Keratinocyte (primary cell): ENCODE measurements around the gene EIF1AX. TPM values are rescaled to one million over a fixed set of nuclear protein-coding genes. Genes with fewer than 3 reads are reported as not detected.

Experiments
- DNase-seq: peaks from one replicate; pipeline ENCODE4 v3.0.0-alpha.2; 2011; ENCODE audit warnings: low read depth, missing footprints, low spot score
- FAIRE-seq: peaks from 2 replicates; lab custom pipeline; 2011; peaks lifted over from hg19 to GRCh38; lab: Jason Lieb, UNC
- H2AFZ ChIP-seq: 2 replicates; pipeline ENCODE4 v1.6.0; 2012; ENCODE audit warnings: low read length, control low read depth, inconsistent platforms; ENCODE audit not compliant: control insufficient read depth
- H3K27ac ChIP-seq: 2 replicates; pipeline ENCODE4 v1.5.1; 2011; ENCODE audit warnings: low read length; ENCODE audit not compliant: control insufficient read depth, insufficient read depth
- H3K27me3 ChIP-seq: 3 replicates; pipeline ENCODE4 v1.6.0; 2011; ENCODE audit warnings: low read length; ENCODE audit not compliant: control insufficient read depth, insufficient read depth; ENCODE audit errors: extremely low read depth
- H3K36me3 ChIP-seq, 2 experiments: 2 replicates in 1 of 2; 3 replicates in 1 of 2; pipeline ENCODE4 v1.5.1; 2011; ENCODE audit warnings: low read length in 2 of 2, mild to moderate bottlenecking in 1 of 2; ENCODE audit not compliant: control insufficient read depth in 2 of 2, insufficient read depth in 2 of 2; ENCODE audit errors: extremely low read depth in 1 of 2
- H3K4me1 ChIP-seq: 3 replicates; pipeline ENCODE4 v1.5.1; 2011; ENCODE audit warnings: low read length; ENCODE audit not compliant: control insufficient read depth, insufficient read depth; ENCODE audit errors: extremely low read depth
- H3K4me2 ChIP-seq: 3 replicates; pipeline ENCODE4 v1.6.0; 2011; ENCODE audit warnings: low read depth, low read length; ENCODE audit not compliant: control insufficient read depth, insufficient read depth; ENCODE audit errors: extremely low read depth
- H3K4me3 ChIP-seq, 3 experiments: fragments of 200-600 bp in 1 of 3; sonication (generic) in 1 of 3; 2 replicates in 2 of 3; 3 replicates in 1 of 3; pipeline ENCODE4 v1.5.1; 2011 to 2016; ENCODE audit warnings: low read length in 3 of 3, mild to moderate bottlenecking in 3 of 3, control low read depth in 2 of 3, inconsistent platforms in 1 of 3, low read depth in 1 of 3, mixed read lengths in 1 of 3, mixed run types in 1 of 3, moderate library complexity in 1 of 3; ENCODE audit not compliant: control insufficient read depth in 2 of 3, insufficient read depth in 2 of 3; ENCODE audit errors: extremely low read depth in 1 of 3
- H3K79me2 ChIP-seq: 2 replicates; pipeline ENCODE4 v1.6.0; 2012; ENCODE audit warnings: low read length; ENCODE audit not compliant: control insufficient read depth, insufficient read depth
- H3K9ac ChIP-seq: 3 replicates; pipeline ENCODE4 v1.6.0; 2011; ENCODE audit warnings: low read length; ENCODE audit not compliant: control insufficient read depth, insufficient read depth; ENCODE audit errors: extremely low read depth
- H3K9me1 ChIP-seq: 3 replicates; pipeline ENCODE4 v1.6.0; 2011; ENCODE audit warnings: low read length; ENCODE audit not compliant: control insufficient read depth, insufficient read depth; ENCODE audit errors: extremely low read depth
- H3K9me3 ChIP-seq: 2 replicates; pipeline ENCODE4 v1.5.1; 2012; ENCODE audit warnings: low read depth, low read length; ENCODE audit not compliant: control insufficient read depth
- H4K20me1 ChIP-seq: 3 replicates; pipeline ENCODE4 v1.6.0; 2011; ENCODE audit warnings: low read length; ENCODE audit not compliant: control insufficient read depth, insufficient read depth; ENCODE audit errors: extremely low read depth
- EZH2 ChIP-seq: IDR thresholded peaks from one replicate; pipeline ENCODE4 v1.6.1; 2012; ENCODE audit warnings: inconsistent platforms, mild to moderate bottlenecking, low read length, moderate library complexity
- dilution Hi-C: fragments of 300-500 bp; cut with MboI; formaldehyde crosslinking; loops from one replicate; pipeline ENCODE4 v1.7.0; 2020; ENCODE audit warnings: low sequenced_read_pairs; ENCODE audit not compliant: extremely low pct_ligation_motif_present
- polyA plus RNA-seq, 5 experiments: library from polyadenylated mRNA; depleted of rRNA in 3 of 5; stranded (reverse) in 3 of 5; stranded (forward) in 1 of 5; unstranded in 1 of 5; fragments of >200 nt; gene quantifications; 1 replicate in 1 of 5; 2 replicates in 3 of 5; 3 replicates in 1 of 5; pipeline versions ENCODE4 v1.2.1 to v1.2.3, GENCODE V29; 2011 to 2012; ENCODE audit warnings: missing spikeins in 2 of 5, low read depth in 1 of 5, low replicate concordance in 1 of 5
- TF ChIP-seq, protein P1 (sequence below), 3 experiments: IDR thresholded peaks in 1 of 3; conservative IDR thresholded peaks in 1 of 3; optimal IDR thresholded peaks in 1 of 3; 2 replicates in 2 of 3; 3 replicates in 1 of 3; pipeline versions ENCODE3 to v1.5.1; 2011; ENCODE audit warnings: low read length in 3 of 3, mild to moderate bottlenecking in 3 of 3, moderate library complexity in 2 of 3, control low read depth in 1 of 3, inconsistent platforms in 1 of 3; ENCODE audit not compliant: insufficient read depth in 2 of 3; ENCODE audit errors: extremely low read depth in 1 of 3

Gene EIF1AX
- polyA plus RNA-seq, 1 donor (not counting 4 experiments of a cell fraction or from before 2014, with no cell fraction given): 196 TPM

DNA sequence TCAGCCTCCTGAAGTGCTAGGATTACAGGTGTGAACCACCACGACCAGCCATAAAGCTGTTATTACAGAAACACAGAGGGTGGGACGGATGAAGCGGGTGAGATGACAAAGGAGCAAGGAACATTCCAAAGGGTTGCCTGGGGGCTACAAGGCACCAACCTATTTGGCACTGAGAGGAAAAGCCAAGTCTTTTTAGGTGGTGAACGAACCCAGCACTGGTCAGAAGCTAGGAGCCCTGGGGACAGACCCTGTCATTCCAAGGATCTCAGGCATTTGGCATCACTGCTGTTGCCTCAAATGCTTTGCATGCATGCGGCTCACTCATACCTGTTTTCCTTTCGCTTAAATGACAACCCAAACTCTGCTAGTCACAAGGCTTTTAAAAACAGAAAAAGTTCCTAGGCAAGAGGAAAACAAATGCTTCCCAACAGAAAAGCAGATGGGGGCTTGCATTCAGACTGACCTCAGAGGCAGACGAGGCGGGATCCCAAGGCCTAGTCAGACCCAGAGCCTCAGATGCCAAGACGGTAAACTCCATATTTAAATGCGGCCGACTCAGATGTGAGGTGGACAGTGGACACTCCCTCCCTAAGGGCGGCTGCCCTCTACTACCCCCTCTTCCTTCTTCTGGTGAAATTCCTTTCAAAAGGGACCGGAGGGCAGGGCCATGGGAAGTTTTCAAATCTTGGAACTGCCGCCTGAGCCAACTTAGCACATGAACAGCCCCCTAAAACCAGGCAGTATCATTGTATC, 29.4 kb downstream of the EIF1AX start:
- no peak overlapping the region for H3K9ac ChIP-seq
- FAIRE-seq: no peak
- no peaks in the 10 kb centered on the region for H3K36me3 ChIP-seq
- peaks cover 4% of the 10 kb centered on the region for H3K9me3 ChIP-seq
- no peak overlapping the region for H3K4me2 ChIP-seq
- dilution Hi-C loops: no loop called here
- H2AFZ ChIP-seq: no peak overlapping the region
- H3K79me2 ChIP-seq: no peaks in the 10 kb centered on the region
- DNase-seq: no peak
- H3K27ac ChIP-seq: no peak overlapping the region
- no peaks in the 10 kb centered on the region for H4K20me1 ChIP-seq
- no peaks in the 10 kb centered on the region for H3K9me1 ChIP-seq
- TF ChIP-seq EZH2: no peak
- TF ChIP-seq, protein P1, sequence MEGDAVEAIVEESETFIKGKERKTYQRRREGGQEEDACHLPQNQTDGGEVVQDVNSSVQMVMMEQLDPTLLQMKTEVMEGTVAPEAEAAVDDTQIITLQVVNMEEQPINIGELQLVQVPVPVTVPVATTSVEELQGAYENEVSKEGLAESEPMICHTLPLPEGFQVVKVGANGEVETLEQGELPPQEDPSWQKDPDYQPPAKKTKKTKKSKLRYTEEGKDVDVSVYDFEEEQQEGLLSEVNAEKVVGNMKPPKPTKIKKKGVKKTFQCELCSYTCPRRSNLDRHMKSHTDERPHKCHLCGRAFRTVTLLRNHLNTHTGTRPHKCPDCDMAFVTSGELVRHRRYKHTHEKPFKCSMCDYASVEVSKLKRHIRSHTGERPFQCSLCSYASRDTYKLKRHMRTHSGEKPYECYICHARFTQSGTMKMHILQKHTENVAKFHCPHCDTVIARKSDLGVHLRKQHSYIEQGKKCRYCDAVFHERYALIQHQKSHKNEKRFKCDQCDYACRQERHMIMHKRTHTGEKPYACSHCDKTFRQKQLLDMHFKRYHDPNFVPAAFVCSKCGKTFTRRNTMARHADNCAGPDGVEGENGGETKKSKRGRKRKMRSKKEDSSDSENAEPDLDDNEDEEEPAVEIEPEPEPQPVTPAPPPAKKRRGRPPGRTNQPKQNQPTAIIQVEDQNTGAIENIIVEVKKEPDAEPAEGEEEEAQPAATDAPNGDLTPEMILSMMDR (optimal IDR thresholded peaks at IDR 0.05 in 1 of 3, IDR thresholded peaks at IDR 0.05 in 1 of 3, conservative IDR thresholded peaks at IDR 0.05 in 1 of 3; ENCODE audit: extremely low read depth in 1 of 3, insufficient read depth in 2 of 3, low read length in 3 of 3): no peak
- H3K4me3 ChIP-seq: no peak overlapping the region
- H3K27me3 ChIP-seq: peaks cover 9% of the 10 kb centered on the region
- H3K4me1 ChIP-seq: no peaks in the 10 kb centered on the region

DNA sequence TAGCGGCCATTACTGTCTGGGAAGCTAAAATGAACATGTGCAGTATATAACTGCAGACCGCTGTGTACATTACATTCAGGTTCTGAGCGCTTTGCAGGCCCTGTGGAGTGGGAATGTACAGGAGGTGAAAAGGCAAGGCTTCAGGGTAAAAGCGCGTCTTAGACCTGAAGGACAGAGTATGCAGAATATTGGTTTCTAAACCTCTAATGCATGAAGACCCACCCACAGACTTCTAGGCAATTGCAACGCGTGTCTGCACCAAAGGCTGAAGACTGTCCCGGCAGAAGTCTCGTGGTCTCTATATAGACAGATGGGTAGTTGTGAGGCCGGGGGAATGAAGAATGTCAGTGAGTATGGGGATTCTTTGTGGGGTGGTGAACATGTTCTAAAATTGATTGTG, 30.4 kb downstream of the EIF1AX start:
- Histone ChIP-seq H3K9me1 (no peaks in the 10 kb centered on the region), H3K9me3 (no peaks in the 10 kb centered on the region), H3K4me2 (no peak overlapping the region), H3K4me3 (no peak overlapping the region), H3K9ac (no peak overlapping the region), H2AFZ (no peak overlapping the region), H3K36me3 (no peaks in the 10 kb centered on the region), H3K27ac (no peak overlapping the region), H4K20me1 (no peaks in the 10 kb centered on the region), H3K27me3 (peaks cover 6% of the 10 kb centered on the region), H3K79me2 (no peaks in the 10 kb centered on the region), H3K4me1 (no peaks in the 10 kb centered on the region)
- TF ChIP-seq EZH2: no peak
- TF ChIP-seq, protein P1 (optimal IDR thresholded peaks at IDR 0.05 in 1 of 3, IDR thresholded peaks at IDR 0.05 in 1 of 3, conservative IDR thresholded peaks at IDR 0.05 in 1 of 3; ENCODE audit: extremely low read depth in 1 of 3, insufficient read depth in 2 of 3, low read length in 3 of 3): no peak
- no peak for DNase-seq
- dilution Hi-C loops: no loop called here
- no peak for FAIRE-seq
